ENCODE data around the gene NSD1. TPM values are rescaled to one million over a fixed set of nuclear protein-coding genes. Genes with fewer than 3 reads are reported as not detected.

Gene NSD1
- total and polyA plus RNA-seq, 10 of the 15 experiments (the other 5 are each of a cell fraction or from before 2014, with no cell fraction given) = 7.0 to 57.9 (median 30.4) TPM

DNA sequence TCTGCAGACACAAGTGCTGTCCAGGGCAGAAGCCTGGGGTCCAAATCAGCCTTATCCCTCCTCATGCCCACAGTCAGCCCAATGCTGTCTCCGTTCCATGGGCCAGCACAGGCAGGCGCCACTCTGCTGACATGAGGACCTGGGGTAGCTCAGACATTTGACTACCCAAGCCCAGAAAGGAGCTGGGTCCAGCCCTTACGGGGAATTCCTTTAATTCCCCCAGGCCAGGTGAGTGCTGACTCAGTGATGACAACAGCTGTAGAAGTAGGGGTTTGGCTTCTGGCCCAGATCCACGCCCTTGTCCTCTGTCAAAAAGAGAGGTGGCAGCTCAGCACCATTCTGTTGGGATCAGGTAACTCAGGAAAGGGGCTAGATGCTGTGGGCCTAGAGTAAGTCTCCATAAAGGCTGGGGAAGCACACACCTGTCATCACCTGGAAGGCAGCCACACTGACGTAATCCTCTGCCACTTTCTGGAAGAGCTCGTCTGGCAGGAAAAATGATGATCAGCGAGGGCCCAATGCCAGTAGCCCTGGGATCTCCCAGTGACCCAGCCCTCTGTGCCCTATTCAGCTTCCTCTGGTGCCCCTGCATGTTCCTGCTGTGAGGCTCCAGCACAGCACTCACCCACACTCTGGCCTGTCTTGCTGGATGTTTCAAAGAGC is 168.1 kb downstream of the NSD1 start (continued):
- TF ChIP-seq ZNF687 (IDR thresholded peaks at IDR 0.05) (no peak), MYB (IDR thresholded peaks at IDR 0.05; ENCODE audit: borderline replicate concordance, low read depth, low read length) (no peak), ZNF622 (IDR thresholded peaks at IDR 0.05) (no peak), CHD1 (IDR thresholded peaks at IDR 0.05; ENCODE audit: low read depth, low read length) (no peak), HDAC6 (IDR thresholded peaks at IDR 0.05; ENCODE audit: unreplicated experiment) (no peak), RFX5 (IDR thresholded peaks at IDR 0.05; ENCODE audit: low read depth, low read length) (no peak), IRF4 (IDR thresholded peaks at IDR 0.05; ENCODE audit: low read depth, low read length) (no peak), RUNX3 (IDR thresholded peaks at IDR 0.05; ENCODE audit: low read length) (peak; percentile 19; the same call in 1 of the 2 replicates), HDAC2 (IDR thresholded peaks at IDR 0.05) (no peak), YBX1 (IDR thresholded peaks at IDR 0.05) (no peak), POLR2A (IDR thresholded peaks at IDR 0.05; ENCODE audit: low read depth, low read length) (peak; percentile 21; the same call in 1 of the 2 replicates), ESRRA (IDR thresholded peaks at IDR 0.05; ENCODE audit: low read length) (no peak), ZBTB11 (CRISPR knock-in tag; IDR thresholded peaks at IDR 0.05) (no peak), EZH2 (IDR thresholded peaks at IDR 0.05; ENCODE audit: borderline replicate concordance, control insufficient read depth, low read depth, low read length) (no peak), IRF3 (IDR thresholded peaks at IDR 0.05) (no peak), MYC (IDR thresholded peaks at IDR 0.05; ENCODE audit: insufficient read depth, insufficient read length, insufficient replicate concordance, low read length, severe bottlenecking) (no peak), SMAD5 (IDR thresholded peaks at IDR 0.05; ENCODE audit: low read depth) (no peak)
- TF ChIP-seq, protein P1, sequence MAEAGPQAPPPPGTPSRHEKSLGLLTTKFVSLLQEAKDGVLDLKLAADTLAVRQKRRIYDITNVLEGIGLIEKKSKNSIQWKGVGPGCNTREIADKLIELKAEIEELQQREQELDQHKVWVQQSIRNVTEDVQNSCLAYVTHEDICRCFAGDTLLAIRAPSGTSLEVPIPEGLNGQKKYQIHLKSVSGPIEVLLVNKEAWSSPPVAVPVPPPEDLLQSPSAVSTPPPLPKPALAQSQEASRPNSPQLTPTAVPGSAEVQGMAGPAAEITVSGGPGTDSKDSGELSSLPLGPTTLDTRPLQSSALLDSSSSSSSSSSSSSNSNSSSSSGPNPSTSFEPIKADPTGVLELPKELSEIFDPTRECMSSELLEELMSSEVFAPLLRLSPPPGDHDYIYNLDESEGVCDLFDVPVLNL (IDR thresholded peaks at IDR 0.05; ENCODE audit: low read depth, low read length) = no peak
